Endodermal cell (in vitro differentiated cells): Measurements from ENCODE around the gene MTSS2. TPM values are rescaled to one million over a fixed set of nuclear protein-coding genes. Genes with fewer than 3 reads are reported as not detected.

Experiments used
- DNase-seq: peaks from one replicate; pipeline ENCODE4 v3.0.0-alpha.2; 2017
- H3K27ac ChIP-seq: 2 replicates; pipeline ENCODE4 v1.5.1; 2013; ENCODE audit warnings: mild to moderate bottlenecking, low read depth, low read length, moderate library complexity
- H3K27me3 ChIP-seq: 2 replicates; pipeline ENCODE4 v1.6.1; 2013; ENCODE audit warnings: mild to moderate bottlenecking, low read length, moderate library complexity; ENCODE audit not compliant: insufficient read depth, control insufficient read depth, poor library complexity, severe bottlenecking
- H3K36me3 ChIP-seq: 2 replicates; pipeline ENCODE4 v1.7.0; 2013; ENCODE audit warnings: mild to moderate bottlenecking, low read length, moderate library complexity; ENCODE audit not compliant: control insufficient read depth, insufficient read depth
- H3K4me1 ChIP-seq: one replicate; pipeline ENCODE4 v1.7.0; 2013; ENCODE audit warnings: low read length; ENCODE audit not compliant: control insufficient read depth, insufficient read depth
- H3K4me3 ChIP-seq: 2 replicates; pipeline ENCODE4 v1.5.1; 2013; ENCODE audit warnings: mild to moderate bottlenecking, low read length, moderate library complexity
- H3K9ac ChIP-seq: 2 replicates; pipeline ENCODE4 v1.6.1; 2013; ENCODE audit warnings: mild to moderate bottlenecking, low read length, moderate library complexity; ENCODE audit not compliant: poor library complexity, severe bottlenecking; ENCODE audit errors: extremely low read depth
- H3K9me3 ChIP-seq: 2 replicates; pipeline ENCODE4 v1.6.1; 2013; ENCODE audit warnings: mild to moderate bottlenecking, low read length, moderate library complexity; ENCODE audit not compliant: control insufficient read depth
- H3K27ac Mint-ChIP-seq: 2 replicates; pipeline ENCODE4 v1.8.0; 2020; ENCODE audit warnings: mixed read lengths
- H3K27me3 Mint-ChIP-seq: 2 replicates; pipeline ENCODE4 v1.8.0; 2021; ENCODE audit warnings: mild to moderate bottlenecking, mixed read lengths; ENCODE audit not compliant: insufficient read depth
- H3K36me3 Mint-ChIP-seq: 2 replicates; pipeline ENCODE4 v1.8.0; 2020; ENCODE audit warnings: low read depth, mixed read lengths
- H3K4me1 Mint-ChIP-seq: 2 replicates; pipeline ENCODE4 v1.8.0; 2020; ENCODE audit warnings: mixed read lengths
- H3K4me3 Mint-ChIP-seq: 2 replicates; pipeline ENCODE4 v1.8.0; 2020; ENCODE audit warnings: mild to moderate bottlenecking, moderate library complexity, mixed read lengths
- H3K9me3 Mint-ChIP-seq: 2 replicates; pipeline ENCODE4 v1.8.0; 2020; ENCODE audit warnings: mild to moderate bottlenecking, mixed read lengths
- CTCF ChIP-seq: fragments of 200-600 bp; sonication (generic); conservative IDR thresholded peaks from 2 replicates; pipeline ENCODE4 v1.5.0; 2021; ENCODE audit warnings: antibody characterized with exemption, mild to moderate bottlenecking
- WGBS, 2 experiments: methylation state at CpG; one replicate each; pipeline versions ENCODE4 v1.1.5 to v1.1.7; 2013; ENCODE audit warnings: missing lambda C conversion rate in 2 of 2, mixed read lengths in 1 of 2; ENCODE audit not compliant: insufficient coverage in 1 of 2, insufficient read length in 1 of 2; 5-methylcytosine and 5-hydroxymethylcytosine counted together
- total RNA-seq, 2 donors: library from RNA; stranded (reverse); fragmentation: NEBNext Ultra II Directional in 1 of 2; extraction: Animal tissue kit (Norgen Biotek cat#: 25700) in 1 of 2; gene quantifications; 2 replicates in 1 of 2; 3 replicates in 1 of 2; pipeline ENCODE4 v1.2.1, GENCODE V29; 2021

MTSS2 gene
- total RNA-seq, 2 donors from 2014 or later = 23.4 to 24.0 TPM

- Mint-ChIP-seq H3K27ac (no peak overlapping the region), H3K4me1 (peaks cover 11% of the 10 kb centered on the region), H3K36me3 (peaks cover 3% of the 10 kb centered on the region), H3K9me3 (no peaks in the 10 kb centered on the region), H3K4me3 (no peak overlapping the region), H3K27me3 (no peaks in the 10 kb centered on the region)
- Histone ChIP-seq H3K9ac (no peak overlapping the region), H3K4me1 (no peaks in the 10 kb centered on the region), H3K36me3 (no peaks in the 10 kb centered on the region), H3K27ac (no peak overlapping the region), H3K4me3 (no peak overlapping the region), H3K27me3 (no peaks in the 10 kb centered on the region), H3K9me3 (no peaks in the 10 kb centered on the region)
- no peak for TF ChIP-seq CTCF
- DNase-seq = no peak
- WGBS, 2 experiments = 96% methylated on average over 8 of the region's 8 CpGs; no CpG with 5 or more reads in 1 of the 2 experiments
Measured at GRCh38 chr16:70705056-70705455, 19.2 kb upstream of the MTSS2 start.

DNA sequence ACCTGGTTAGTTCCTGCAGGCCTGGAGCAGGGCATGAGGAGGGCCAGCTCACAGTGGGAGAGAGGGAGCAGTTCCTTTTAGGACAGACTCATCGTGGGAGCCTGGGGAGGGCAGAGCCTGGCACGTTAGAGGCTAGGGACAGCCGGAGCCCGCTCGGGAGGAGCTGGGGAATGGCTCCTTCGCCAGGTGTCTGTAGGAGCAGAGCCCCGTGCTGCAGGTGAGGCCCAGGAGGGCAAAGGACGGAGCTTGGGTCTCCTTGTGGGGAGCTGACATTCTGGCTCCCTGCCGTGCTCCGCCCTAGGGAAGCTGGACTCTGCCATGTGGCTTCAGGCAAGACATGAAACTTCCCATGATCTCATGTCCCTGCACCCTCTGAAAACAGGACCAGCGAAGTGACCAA lies 18.7 kb upstream of the MTSS2 start:
- TF ChIP-seq CTCF = no peak

GRCh38 chr16:70703835-70704381 lies 18.1 kb upstream of the MTSS2 start:
- H3K4me1 Mint-ChIP-seq = peaks cover 9% of the 10 kb centered on the region
- Histone ChIP-seq H3K27me3 (no peaks in the 10 kb centered on the region), H3K4me3 (no peak overlapping the region), H3K9ac (no peak overlapping the region), H3K27ac (peak overlapping the region; percentile 77), H3K36me3 (peaks cover 3% of the 10 kb centered on the region), H3K4me1 (no peaks in the 10 kb centered on the region), H3K9me3 (no peaks in the 10 kb centered on the region)
- no peak overlapping the region for H3K4me3 Mint-ChIP-seq
- H3K36me3 Mint-ChIP-seq = peaks cover 5% of the 10 kb centered on the region
- no peak for DNase-seq
- H3K9me3 Mint-ChIP-seq = no peaks in the 10 kb centered on the region
- H3K27ac Mint-ChIP-seq = peak overlapping the region; percentile 17
- no peak for TF ChIP-seq CTCF
- H3K27me3 Mint-ChIP-seq = no peaks in the 10 kb centered on the region
- WGBS, 2 experiments = 81 to 88% methylated on average over 2 to 6 of the region's 6 CpGs

More for the DNA sequence above, 18.7 kb upstream of the MTSS2 start:
- no peak for DNase-seq
- H3K4me3 ChIP-seq = no peak overlapping the region
- Mint-ChIP-seq H3K9me3 (no peaks in the 10 kb centered on the region), H3K27ac (peak overlapping the region; percentile 17), H3K4me3 (no peak overlapping the region), H3K27me3 (no peaks in the 10 kb centered on the region), H3K4me1 (peaks cover 11% of the 10 kb centered on the region), H3K36me3 (peaks cover 3% of the 10 kb centered on the region)
- 91 to 97% methylated on average over 4 to 11 of the region's 11 CpGs for WGBS, 2 experiments
- no peak overlapping the region for H3K9ac ChIP-seq
- H3K27ac ChIP-seq = no peak overlapping the region
- no peaks in the 10 kb centered on the region for H3K36me3 ChIP-seq
- H3K9me3 ChIP-seq = no peaks in the 10 kb centered on the region
- H3K27me3 ChIP-seq = no peaks in the 10 kb centered on the region
- H3K4me1 ChIP-seq = no peaks in the 10 kb centered on the region
